Measurements from ENCODE around the gene RPH3AL. TPM values are rescaled to one million over a fixed set of nuclear protein-coding genes. Genes with fewer than 3 reads are reported as not detected.
A peak's percentile ranks its signal among the peaks of the same experiment; 100 is the strongest.
"Not testable (repeated sequence)": the region's sequence is repeated elsewhere in the genome, so short reads cannot be mapped to it uniquely, and the experiment has no call there.

The RPH3AL gene
- total and polyA plus RNA-seq, 4 donors: 4.7 to 5.9 (median 5.3) TPM

- 88% methylated on average over 17 of the region's 23 CpGs for WGBS (ENCODE audit: insufficient coverage)
Observed at GRCh38 chr17:238071-238963, 114.3 kb downstream of the RPH3AL start.

GRCh38 chr17:237406-237955 is 115.1 kb downstream of the RPH3AL start:
- Histone ChIP-seq H3K36me3 (ENCODE audit: control insufficient read depth, insufficient read depth, low read length) (peaks cover 5% of the 10 kb centered on the region), H3K9me3 (ENCODE audit: control insufficient read depth, insufficient read depth, low read length) (no peaks in the 10 kb centered on the region), H3K27me3 (ENCODE audit: control insufficient read depth, insufficient read depth, low read length) (no peaks in the 10 kb centered on the region), H3K4me3 (ENCODE audit: low read depth, low read length) (no peak overlapping the region), H3K4me1 (ENCODE audit: control insufficient read depth, insufficient read depth, low read length) (peaks cover 26% of the 10 kb centered on the region), H3K27ac (ENCODE audit: low read depth, low read length) (no peak overlapping the region)
- DNase-seq (ENCODE audit: low read depth in 4 of 6, low spot score in 6 of 6): no peak
- whole genome bisulfite sequencing (ENCODE audit: insufficient coverage): 65% methylated on average over 8 of the region's 8 CpGs

More at GRCh38 chr17:238071-238963, 114.3 kb downstream of the RPH3AL start:
- Histone ChIP-seq H3K4me1 (ENCODE audit: control insufficient read depth, insufficient read depth, low read length) (peaks cover 20% of the 10 kb centered on the region), H3K9me3 (ENCODE audit: control insufficient read depth, insufficient read depth, low read length) (no peaks in the 10 kb centered on the region), H3K36me3 (ENCODE audit: control insufficient read depth, insufficient read depth, low read length) (peaks cover 5% of the 10 kb centered on the region), H3K4me3 (ENCODE audit: low read depth, low read length) (no peak overlapping the region), H3K27me3 (ENCODE audit: control insufficient read depth, insufficient read depth, low read length) (no peaks in the 10 kb centered on the region), H3K27ac (ENCODE audit: low read depth, low read length) (no peak overlapping the region)
- no peak for DNase-seq (ENCODE audit: low read depth in 4 of 6, low spot score in 6 of 6)

DNA sequence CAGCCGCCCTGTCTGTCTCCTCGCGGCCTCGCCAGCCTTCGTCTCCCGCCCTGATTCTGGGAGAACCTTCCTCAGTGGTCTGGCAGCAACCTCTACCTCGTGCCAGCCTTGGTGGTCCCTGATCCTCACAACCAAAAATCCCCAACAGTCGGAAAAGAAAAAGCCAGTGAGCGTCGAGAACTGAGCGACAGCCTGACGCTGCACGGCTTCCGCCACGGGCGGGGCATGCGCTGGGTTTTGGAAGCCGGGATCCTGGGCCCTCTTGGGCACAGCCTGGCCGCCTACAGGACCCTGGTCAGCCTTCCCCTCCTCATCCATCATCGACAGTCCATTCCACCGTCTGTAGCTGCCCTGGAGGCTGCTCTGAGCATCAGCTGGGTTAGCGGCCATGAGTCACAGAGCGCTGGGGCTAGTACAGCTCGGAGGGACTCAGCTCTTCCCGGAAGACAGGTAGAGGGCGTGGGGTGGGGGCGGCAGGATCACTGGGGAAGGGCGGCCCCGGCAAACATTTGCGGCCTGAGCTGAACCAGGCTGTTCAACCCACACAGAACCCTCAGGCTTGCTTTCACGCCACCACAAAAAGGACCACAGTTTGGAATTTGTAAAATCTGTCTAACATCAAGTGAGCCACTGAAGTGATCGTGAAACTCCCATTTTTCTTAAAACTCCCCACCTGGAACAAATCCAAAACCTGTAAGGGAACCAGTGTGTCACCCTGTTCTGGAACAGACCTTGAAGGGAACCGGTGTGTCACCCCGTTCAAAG is 115.8 kb downstream of the RPH3AL start:
- Histone ChIP-seq H3K27ac (ENCODE audit: low read depth, low read length) (no peak overlapping the region), H3K9me3 (ENCODE audit: control insufficient read depth, insufficient read depth, low read length) (no peaks in the 10 kb centered on the region), H3K27me3 (ENCODE audit: control insufficient read depth, insufficient read depth, low read length) (no peaks in the 10 kb centered on the region), H3K4me3 (ENCODE audit: low read depth, low read length) (no peak overlapping the region), H3K4me1 (ENCODE audit: control insufficient read depth, insufficient read depth, low read length) (peaks cover 31% of the 10 kb centered on the region), H3K36me3 (ENCODE audit: control insufficient read depth, insufficient read depth, low read length) (peaks cover 5% of the 10 kb centered on the region)
- no peak for DNase-seq (ENCODE audit: low read depth in 4 of 6, low spot score in 6 of 6)
- 77% methylated on average over 33 of the region's 34 CpGs for WGBS (ENCODE audit: insufficient coverage)

DNA sequence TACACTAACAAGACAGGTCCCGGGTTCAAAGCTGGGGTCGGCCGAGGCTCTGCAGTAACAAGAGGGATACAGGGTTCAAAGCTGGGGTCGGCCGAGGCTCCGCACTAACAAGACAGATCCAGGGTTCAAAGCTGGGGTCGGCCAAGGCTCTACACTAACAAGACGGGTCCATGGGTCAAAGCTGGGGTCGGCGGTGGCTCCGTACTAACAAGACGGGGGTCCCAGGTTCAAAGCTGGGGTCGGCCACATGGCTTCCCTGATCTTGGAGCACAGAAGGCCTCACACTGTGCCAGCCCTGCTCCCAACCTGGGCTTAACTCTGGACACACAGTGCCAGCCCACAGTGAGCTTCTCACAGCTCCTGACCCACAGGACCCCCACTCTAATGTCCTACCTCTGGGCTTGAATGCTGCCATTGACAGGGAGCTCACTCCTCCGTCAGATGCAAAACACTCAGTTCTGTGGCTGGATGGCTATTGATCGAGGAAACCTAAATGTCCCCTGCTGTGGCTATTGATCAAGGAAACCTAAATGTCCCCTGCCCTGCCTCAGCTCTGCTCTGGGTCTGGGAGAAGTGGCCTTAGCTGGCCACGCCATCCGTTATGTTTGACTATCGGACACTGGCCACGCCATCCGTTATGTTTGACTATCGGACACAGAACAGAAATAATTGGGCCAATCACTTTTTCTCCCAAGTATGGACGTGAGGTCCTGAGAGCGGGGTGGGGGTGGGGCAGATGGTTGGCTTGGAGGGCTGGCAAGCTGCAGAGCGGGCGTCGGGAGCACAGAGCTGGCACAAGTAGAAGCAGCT is 116.6 kb downstream of the RPH3AL start:
- Histone ChIP-seq H3K4me3 (ENCODE audit: low read depth, low read length) (no peak overlapping the region), H3K4me1 (ENCODE audit: control insufficient read depth, insufficient read depth, low read length) (peaks cover 31% of the 10 kb centered on the region), H3K27ac (ENCODE audit: low read depth, low read length) (no peak overlapping the region), H3K27me3 (ENCODE audit: control insufficient read depth, insufficient read depth, low read length) (no peaks in the 10 kb centered on the region), H3K9me3 (ENCODE audit: control insufficient read depth, insufficient read depth, low read length) (no peaks in the 10 kb centered on the region), H3K36me3 (ENCODE audit: control insufficient read depth, insufficient read depth, low read length) (peaks cover 5% of the 10 kb centered on the region)
- 92% methylated on average over 23 of the region's 26 CpGs for WGBS (ENCODE audit: insufficient coverage)
- no peak for DNase-seq (ENCODE audit: low read depth in 4 of 6, low spot score in 6 of 6)

DNA sequence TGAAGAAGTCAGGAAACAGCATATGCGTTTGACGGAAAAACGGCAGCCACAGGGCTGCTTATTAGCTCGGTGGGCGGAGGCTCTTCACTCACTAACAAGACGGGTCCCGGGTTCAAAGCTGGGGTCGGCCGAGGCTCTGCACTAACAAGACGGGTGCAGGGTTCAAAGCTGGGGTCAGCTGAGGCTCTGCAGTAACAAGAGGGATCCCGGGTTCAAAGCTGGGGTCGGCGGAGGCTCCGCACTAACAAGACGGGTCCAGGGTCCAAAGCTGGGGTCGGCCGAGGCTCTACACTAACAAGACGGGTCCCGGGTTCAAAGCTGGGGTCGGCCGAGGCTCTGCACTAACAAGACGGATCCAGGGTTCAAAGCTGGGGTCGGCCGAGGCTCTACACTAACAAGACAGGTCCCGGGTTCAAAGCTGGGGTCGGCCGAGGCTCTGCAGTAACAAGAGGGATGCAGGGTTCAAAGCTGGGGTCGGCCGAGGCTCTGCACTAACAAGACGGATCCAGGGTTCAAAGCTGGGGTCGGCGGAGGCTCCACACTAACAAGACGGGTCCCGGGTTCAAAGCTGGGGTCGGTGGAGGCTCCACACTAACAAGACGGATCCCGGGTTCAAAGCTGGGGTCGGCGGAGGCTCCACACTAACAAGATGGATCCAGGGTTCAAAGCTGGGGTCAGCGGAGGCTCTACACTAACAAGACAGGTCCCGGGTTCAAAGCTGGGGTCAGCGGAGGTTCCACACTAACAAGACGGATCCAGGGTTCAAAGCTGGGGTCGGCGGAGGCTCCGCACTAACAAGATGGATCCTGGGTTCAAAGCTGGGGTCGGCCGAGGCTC is 117.4 kb downstream of the RPH3AL start:
- not testable (repeated sequence) for H3K36me3 ChIP-seq (ENCODE audit: control insufficient read depth, insufficient read depth, low read length); H3K27ac ChIP-seq (ENCODE audit: low read depth, low read length); H3K9me3 ChIP-seq (ENCODE audit: control insufficient read depth, insufficient read depth, low read length); DNase-seq (ENCODE audit: low read depth in 4 of 6, low spot score in 6 of 6); H3K4me3 ChIP-seq (ENCODE audit: low read depth, low read length); H3K27me3 ChIP-seq (ENCODE audit: control insufficient read depth, insufficient read depth, low read length)
- WGBS (ENCODE audit: insufficient coverage): 80% methylated on average over 45 of the region's 48 CpGs
- H3K4me1 ChIP-seq (ENCODE audit: control insufficient read depth, insufficient read depth, low read length): peaks cover 25% of the 10 kb centered on the region

- not testable (repeated sequence) for H3K36me3 ChIP-seq (ENCODE audit: control insufficient read depth, insufficient read depth, low read length); H3K27me3 ChIP-seq (ENCODE audit: control insufficient read depth, insufficient read depth, low read length); H3K9me3 ChIP-seq (ENCODE audit: control insufficient read depth, insufficient read depth, low read length); H3K27ac ChIP-seq (ENCODE audit: low read depth, low read length); H3K4me3 ChIP-seq (ENCODE audit: low read depth, low read length)
- peaks cover 25% of the 10 kb centered on the region for H3K4me1 ChIP-seq (ENCODE audit: control insufficient read depth, insufficient read depth, low read length)
- 38% methylated on average over 7 of the region's 23 CpGs for WGBS (ENCODE audit: insufficient coverage)
- DNase-seq (ENCODE audit: low read depth in 4 of 6, low spot score in 6 of 6): peak in 2 of 6 donors; percentile 66 to 77
Observed at GRCh38 chr17:234163-234993, 118.2 kb downstream of the RPH3AL start.

- Histone ChIP-seq H3K36me3 (ENCODE audit: control insufficient read depth, insufficient read depth, low read length) (peaks cover 5% of the 10 kb centered on the region), H3K27me3 (ENCODE audit: control insufficient read depth, insufficient read depth, low read length) (no peaks in the 10 kb centered on the region), H3K4me1 (ENCODE audit: control insufficient read depth, insufficient read depth, low read length) (peaks cover 25% of the 10 kb centered on the region), H3K27ac (ENCODE audit: low read depth, low read length) (no peak overlapping the region), H3K4me3 (ENCODE audit: low read depth, low read length) (no peak overlapping the region), H3K9me3 (ENCODE audit: control insufficient read depth, insufficient read depth, low read length) (no peaks in the 10 kb centered on the region)
- WGBS (ENCODE audit: insufficient coverage): 58% methylated on average over 6 of the region's 11 CpGs
- DNase-seq (ENCODE audit: low read depth in 4 of 6, low spot score in 6 of 6): no peak
Observed at GRCh38 chr17:233473-233941, 119.1 kb downstream of the RPH3AL start.

Data from spinal cord (tissue), 10 donors.